ENCODE results near the gene EME1. TPM values are rescaled to one million over a fixed set of nuclear protein-coding genes. Genes with fewer than 3 reads are reported as not detected.

Gene EME1
- 0.35 TPM in 1 of 2 replicates, not detected in the other for polyA plus RNA-seq

GRCh38 chr17:50372758-50373556 lies at the start of gene EME1, which contains the start of gene MRPL27:
Gene EME1 (plus strand): TSS chr17:50373229. CDS start chr17:50375209, 1,980 bp downstream.
Gene MRPL27 (minus strand): TSS chr17:50373184. CDS start chr17:50373170, 14 bp downstream.

GRCh38 chr17:50345432-50346312 lies 27.4 kb upstream of the EME1 start, which contains the start of gene XYLT2:
Gene XYLT2 (plus strand): TSS chr17:50346126. CDS start chr17:50346141, 15 bp downstream.

DNA sequence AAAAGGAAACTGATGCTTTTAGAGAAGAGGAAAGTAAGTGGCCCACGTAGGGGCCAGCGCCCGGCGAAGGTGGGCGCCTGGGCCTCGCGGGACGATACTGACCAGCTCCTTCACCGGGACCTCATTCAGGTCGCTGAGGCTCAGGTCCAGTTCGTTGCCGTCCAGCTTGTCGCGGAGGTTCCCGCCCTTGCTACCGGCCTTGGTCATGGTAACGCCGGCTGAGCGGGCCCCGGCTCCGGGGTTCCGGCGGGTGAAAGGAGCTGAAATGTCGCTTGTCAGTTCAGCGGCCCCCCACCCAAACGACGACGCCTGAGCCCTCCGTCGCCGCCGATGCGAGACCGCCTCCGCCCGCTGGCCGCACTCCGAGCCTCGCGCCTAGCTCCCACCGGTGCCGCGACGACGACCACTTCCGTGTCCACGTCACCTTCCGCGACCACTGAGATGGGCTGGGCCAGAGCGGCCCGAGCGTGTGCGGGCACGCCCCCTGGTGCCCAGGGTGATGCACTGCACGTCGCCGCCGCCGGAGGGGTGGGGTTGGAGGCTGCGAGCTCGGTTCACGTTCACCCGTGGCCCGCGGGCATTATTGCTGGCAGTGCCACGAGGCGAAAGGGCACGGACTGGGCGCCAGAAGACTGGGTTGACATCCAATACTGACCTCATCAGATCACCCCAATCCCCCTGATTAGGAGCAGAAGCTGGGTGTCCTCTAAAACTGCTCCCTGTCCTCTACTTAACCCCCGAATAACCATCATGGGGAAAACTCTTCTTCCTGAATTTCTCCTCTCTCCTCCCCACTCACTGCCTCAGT lies 24.3 kb downstream of the EME1 start, which contains the start of gene LRRC59:
Gene LRRC59 (minus strand): TSS at position 413 of the 808 bp plus-strand sequence. CDS start 206 bp downstream, at position 207.

DNA sequence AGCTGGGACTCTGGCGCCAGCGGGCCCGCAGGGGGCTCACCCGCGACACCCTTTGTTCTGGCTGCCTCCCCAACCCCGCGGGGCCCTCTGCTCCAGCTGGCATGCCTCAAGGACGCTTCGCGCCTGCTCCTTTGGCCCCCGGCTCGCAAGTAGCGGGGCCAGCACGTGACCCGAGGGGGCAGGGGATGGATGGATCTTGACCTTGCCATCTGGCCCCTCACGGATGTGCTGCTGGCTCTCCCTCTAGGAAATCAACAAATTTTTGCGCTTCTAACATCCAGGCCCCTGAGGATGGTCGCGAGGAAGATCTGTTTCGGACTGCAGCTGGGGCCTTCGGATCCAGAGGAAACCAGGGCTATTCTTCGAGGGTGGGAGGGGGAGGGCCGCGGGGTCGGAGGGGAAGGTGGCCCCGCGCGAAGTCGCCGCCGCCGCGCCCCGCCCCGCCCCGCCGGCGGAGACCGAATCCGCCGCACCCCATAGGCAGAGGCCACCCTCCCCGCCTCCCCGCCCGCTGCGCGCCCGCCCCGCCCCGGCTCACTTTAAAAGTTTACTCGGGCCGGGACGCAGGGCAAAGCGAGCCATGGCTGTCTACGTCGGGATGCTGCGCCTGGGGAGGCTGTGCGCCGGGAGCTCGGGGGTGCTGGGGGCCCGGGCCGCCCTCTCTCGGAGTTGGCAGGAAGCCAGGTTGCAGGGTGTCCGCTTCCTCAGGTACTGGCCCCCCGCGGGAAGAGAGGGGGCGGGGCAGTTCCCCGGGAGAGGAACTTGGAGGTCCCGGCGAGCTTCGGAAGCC lies 52.8 kb downstream of the EME1 start, which contains the start of gene ACSF2:
Gene ACSF2 (plus strand): TSS at position 537 of the 790 bp plus-strand sequence. CDS start 44 bp downstream, at position 581.

Other genes with a start within 250 kb of the EME1 start
- gene SAMD14, start 243.1 kb upstream of the EME1 start, polyA plus RNA-seq = not detected in 2 replicates
- 1.0 and 1.2 TPM in 2 replicates for gene PPP1R9B, start 222.6 kb upstream of the EME1 start, polyA plus RNA-seq
- gene SGCA, start 207.2 kb upstream of the EME1 start, polyA plus RNA-seq = not detected in 2 replicates
- gene COL1A1, start 171.6 kb upstream of the EME1 start, polyA plus RNA-seq = 0.15 TPM in 1 of 2 replicates, not detected in the other
- not detected in 2 replicates for gene TMEM92, start 98.8 kb upstream of the EME1 start, polyA plus RNA-seq
- 23.1 and 38.2 TPM in 2 replicates for gene XYLT2, start 27.1 kb upstream of the EME1 start, polyA plus RNA-seq
- gene MRPL27, start within 50 bp of the EME1 start, polyA plus RNA-seq = 272 and 327 TPM in 2 replicates
- 13.2 and 24.3 TPM in 2 replicates for gene LRRC59, start 24.3 kb downstream of the EME1 start, polyA plus RNA-seq
- gene ACSF2, start 53.0 kb downstream of the EME1 start, polyA plus RNA-seq = 5.7 TPM in 1 of 2 replicates, not detected in the other
- gene CHAD, start 95.7 kb downstream of the EME1 start, polyA plus RNA-seq = 1.8 and 2.1 TPM in 2 replicates
- gene RSAD1, start 105.6 kb downstream of the EME1 start, polyA plus RNA-seq = 11.6 and 12.8 TPM in 2 replicates
- gene MYCBPAP, start 135.2 kb downstream of the EME1 start, polyA plus RNA-seq = not detected in 2 replicates
- gene EPN3, start 159.5 kb downstream of the EME1 start, polyA plus RNA-seq = not detected in 2 replicates
- 2.4 and 4.9 TPM in 2 replicates for gene SPATA20, start 173.9 kb downstream of the EME1 start, polyA plus RNA-seq
- 54.6 and 83.3 TPM in 2 replicates for gene CACNA1G, start 187.5 kb downstream of the EME1 start, polyA plus RNA-seq